OCI-LY7 (cell line): ENCODE results near the gene ENTPD7.

Experiments
- CTCF ChIP-seq: fragments of 200-600 bp; sonication (generic); conservative IDR thresholded peaks from 2 replicates; pipeline ENCODE4 v1.5.1; 2014; ENCODE audit warnings: mild to moderate bottlenecking, antibody characterized with exemption, low read length, moderate library complexity, mixed read lengths
- EZH2phosphoT487 ChIP-seq: fragments of 200-600 bp; sonication (generic); IDR thresholded peaks from 2 replicates; pipeline ENCODE4 v1.6.1; 2018; ENCODE audit warnings: low read depth, borderline replicate concordance, mild to moderate bottlenecking, mixed run types, antibody characterized with exemption, low read length, moderate library complexity, mixed read lengths

- TF ChIP-seq CTCF (no peak), EZH2phosphoT487 (no peak)
These were observed 22.7 kb downstream of the ENTPD7 start for GRCh38 chr10:99682032-99682431.
